ENCODE measurements around the gene IL10. TPM values are rescaled to one million over a fixed set of nuclear protein-coding genes. Genes with fewer than 3 reads are reported as not detected.
"Not testable (repeated sequence)": the region's sequence is repeated elsewhere in the genome, so short reads cannot be mapped to it uniquely, and the experiment has no call there.

The IL10 gene
- total RNA-seq, 2 donors from 2014 or later: 5.2 to 6.1 TPM

DNA sequence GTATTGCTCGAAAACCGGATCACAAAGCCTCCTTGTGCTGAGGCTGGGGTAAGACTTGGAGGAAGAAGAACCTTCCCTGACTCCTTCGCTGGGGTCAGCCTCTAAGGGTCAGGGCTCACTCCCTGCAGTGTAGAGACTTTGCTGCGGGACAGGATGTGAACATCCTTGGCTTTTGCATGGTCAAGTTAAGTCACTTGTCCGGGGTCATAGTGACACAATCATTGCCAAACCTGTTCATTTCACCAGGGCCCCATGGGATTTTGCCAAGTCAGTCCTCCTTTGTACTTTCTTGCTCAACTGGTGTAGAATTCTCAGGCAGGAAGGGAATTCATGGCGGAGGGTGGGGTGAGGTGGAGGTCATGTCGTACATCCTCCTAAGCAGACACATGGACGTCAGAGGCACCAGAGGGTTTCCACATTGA is 24.7 kb upstream of the IL10 start:
- intact Hi-C loops (cut with DNase I): no loop called here
- no peak for DNase-seq (ENCODE audit: low spot score)

DNA sequence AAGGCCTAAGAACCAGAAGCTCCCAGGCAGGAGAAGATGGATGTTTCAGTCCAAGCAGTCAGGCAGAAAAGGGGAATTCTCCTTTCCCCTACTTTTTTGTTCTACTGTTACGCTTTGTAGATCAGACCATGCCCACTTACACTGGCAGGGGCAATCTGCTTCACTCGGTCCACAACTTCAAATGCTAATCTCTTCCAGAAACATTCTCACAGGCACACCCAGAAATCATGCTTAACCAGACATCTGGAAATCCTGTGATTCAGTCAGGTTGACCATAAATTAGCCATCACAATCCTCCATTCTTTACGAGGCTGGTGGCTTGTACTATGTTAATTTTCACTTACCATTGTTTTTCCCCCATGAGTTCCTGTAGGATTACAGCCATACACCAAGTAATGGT is 23.8 kb upstream of the IL10 start:
- intact Hi-C loops (cut with DNase I): no loop called here
- no peak for DNase-seq (ENCODE audit: low spot score)

DNA sequence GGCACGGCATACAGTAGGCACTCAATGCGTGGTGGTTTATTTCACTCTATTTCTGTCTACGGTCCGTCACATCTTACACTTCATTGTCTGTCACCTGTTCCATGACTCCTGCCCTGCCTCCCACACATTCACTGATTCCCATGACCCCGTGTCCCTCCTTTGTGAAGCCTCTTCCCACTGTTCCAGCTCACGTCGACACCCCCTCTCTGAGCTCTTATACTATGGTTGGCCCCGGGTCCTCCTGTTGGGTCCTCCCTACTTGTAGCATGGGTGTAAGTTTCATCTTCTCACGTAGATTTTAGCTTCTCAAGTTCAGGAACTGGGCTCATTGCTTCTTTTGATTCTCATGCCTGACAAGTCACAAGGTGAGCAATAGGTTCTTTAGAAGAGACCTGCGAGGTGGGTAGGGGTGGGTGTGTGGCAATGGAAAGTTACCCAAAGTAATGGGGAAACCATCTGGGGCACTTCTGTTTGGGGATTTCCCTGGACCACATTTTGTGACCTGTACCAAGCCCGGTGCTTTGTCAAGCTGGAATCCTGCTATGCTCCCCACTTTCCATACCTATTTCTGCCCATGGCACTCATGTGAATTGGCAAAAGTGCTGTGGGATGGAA is 22.1 kb upstream of the IL10 start:
- intact Hi-C loops (cut with DNase I): no loop called here
- no peak for DNase-seq (ENCODE audit: low spot score)

DNA sequence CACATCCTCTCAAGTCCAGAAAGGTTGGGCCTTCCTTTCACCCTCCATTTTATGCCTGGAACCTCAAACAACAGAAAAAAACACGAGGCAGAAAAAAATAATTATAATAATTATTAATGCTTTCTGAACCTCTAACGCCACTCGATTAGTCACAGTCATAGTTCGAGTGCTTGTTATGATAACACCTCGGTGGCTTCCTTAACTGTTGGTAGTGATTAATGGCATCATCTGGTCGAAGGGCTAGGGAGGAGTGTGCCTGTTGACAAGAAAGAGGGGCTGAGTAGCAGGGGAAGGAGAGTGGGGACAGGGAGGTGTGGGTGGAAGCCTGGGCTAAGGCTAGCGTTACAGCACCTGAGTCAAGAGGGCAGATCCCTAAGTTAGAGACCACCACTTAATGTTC is 21.3 kb upstream of the IL10 start:
- DNase-seq (ENCODE audit: low spot score): no peak
- intact Hi-C loops (cut with DNase I): no loop called here

DNA sequence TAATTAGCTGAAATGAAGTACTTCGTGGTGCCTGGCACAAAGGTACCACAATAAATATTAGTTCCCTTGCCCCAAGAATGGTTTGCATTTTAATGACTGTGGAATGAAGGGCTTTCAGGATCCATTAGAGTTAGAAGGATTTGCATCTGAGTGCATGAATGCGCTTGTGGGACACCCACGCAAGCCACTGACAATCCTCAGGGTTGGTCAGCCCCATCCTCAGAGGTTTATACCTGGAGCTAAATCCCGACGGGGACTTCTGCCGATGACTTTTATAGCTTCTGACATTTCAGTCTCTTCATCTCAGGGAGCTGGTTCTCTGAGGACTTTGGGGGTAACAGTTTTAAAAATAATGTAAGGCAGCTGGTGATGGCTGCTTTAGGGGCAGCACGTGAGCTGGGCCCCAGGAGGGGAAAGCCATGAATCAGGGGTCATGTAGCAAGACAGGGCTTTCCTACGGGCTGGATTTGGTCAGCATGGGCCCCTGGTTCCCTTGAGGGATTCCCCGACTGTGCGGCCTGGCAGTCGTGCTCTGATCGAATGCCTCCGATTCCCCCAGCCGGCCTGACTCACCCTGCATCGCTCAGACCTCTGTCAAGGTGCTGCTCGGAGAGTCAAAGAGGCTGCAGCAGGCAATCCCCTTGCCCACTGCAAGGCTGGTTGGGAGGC is 20.8 kb upstream of the IL10 start:
- intact Hi-C loops (cut with DNase I): no loop called here
- DNase-seq (ENCODE audit: low spot score): no peak

DNA sequence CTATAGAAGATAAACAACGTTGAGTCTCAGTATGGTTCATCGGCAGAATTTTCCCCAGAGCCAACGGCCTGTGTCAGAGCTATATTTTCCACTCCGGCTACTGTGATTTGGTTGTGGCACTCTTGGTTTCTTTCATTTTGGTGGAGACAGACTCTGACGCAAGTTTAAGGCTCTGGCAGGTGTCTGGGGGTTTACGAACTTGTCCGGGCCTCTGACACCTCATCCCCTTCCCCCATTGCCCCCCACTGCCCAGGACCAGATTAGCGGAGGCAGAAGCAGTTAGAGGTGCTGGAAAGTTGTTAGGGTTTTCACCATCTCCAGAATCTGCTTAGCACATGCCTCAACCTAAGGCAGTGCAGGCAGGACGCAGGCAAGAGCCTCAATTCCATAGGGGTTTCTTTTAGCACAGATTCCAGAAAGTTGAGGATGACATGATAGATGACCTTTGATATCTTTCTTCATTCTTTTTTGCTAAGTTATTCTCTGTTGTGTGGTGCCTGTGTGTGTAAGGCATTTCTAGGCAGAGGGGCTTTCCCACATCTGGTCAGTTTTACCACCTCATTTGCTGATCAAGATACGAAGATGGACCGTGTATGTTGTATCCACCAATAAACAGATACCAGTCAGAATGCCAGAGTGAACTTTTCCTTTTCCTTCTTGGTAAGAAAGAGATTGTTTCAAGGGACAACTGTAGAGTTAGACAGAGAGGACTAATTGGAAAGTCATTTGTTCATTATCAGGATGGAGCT is 18.4 kb upstream of the IL10 start:
- intact Hi-C loops (cut with DNase I): no loop called here
- no peak for DNase-seq (ENCODE audit: low spot score)

DNA sequence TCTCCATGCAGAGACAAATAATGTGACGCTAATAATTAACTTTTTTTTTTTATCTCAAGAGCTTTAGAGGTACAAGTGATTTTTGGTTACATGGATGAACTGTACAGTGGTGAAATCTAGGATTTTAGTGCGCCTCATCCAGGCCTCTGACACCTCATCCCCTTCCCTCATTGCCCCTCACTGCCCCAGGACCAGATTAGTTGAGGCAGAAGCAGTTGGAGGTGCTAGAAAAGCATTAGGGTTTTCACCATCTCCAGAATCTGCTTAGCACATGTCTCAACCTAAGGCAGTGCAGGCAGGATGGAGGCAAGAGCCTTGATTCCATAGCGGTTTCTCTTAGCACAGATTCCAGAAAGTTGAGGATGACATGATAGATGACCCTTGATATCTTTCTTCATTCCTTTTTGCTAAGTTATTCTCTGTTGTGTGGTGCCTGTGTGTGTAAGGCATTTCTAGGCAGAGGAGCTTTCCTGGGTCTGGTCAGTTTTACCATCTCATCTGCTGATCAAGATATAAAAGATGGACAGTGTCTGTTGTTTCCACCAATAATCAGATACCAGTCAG is 16.3 kb upstream of the IL10 start:
- intact Hi-C loops (cut with DNase I): no loop called here

DNA sequence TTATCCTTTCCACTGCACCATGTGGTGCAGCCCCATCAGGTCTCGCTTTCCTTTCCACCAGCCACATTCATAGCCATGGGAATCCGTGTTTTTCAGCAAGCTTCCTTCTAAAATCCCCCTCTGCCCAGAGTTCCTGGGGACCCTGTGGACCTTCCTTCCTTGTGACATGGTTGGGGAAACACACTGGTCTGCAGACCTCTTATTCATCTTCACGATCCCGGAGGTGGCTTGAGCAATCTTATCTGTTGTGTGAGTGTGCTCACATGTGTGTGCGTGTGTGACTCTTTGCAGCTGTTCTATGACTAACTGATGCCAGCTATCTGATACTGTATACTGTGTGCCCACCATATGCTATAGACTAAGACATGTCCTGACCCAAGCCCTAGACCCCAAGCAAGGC is 15.6 kb upstream of the IL10 start:
- intact Hi-C loops (cut with DNase I): no loop called here
- DNase-seq (ENCODE audit: low spot score): no peak

More for the DNA sequence above, 16.3 kb upstream of the IL10 start:
- no peak for DNase-seq (ENCODE audit: low spot score)

DNA sequence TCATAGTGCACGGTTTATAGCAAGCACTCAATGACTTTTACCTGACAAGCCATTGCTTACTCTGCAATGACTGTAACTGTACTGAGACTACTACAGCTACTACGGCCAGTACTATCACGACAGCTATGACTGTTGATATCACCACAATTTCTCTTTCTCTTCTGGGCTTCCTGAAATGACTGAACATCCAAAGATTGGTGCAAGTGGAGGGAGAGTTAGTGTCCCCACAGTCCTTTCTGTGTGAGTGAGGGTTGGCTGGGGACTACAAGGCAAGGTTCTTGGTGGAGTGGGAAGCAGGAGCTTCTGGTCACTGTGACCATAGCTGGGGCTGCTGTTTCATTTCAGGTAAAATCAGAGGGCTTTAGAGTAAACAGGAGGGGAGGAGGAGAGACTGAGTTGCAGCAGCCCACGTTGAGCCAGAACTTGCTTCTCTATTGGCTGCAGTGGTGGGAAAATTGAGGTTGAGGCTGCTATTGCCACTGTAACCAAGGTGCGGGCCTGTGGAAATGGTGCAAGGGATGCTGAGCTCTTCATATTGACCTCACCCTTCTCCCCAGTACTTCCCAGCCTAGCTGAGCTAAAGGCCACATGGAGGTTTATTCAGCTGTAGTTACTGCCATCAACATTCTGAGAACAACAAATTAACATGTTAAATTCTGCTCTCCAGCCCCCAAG is 14.1 kb upstream of the IL10 start:
- intact Hi-C loops (cut with DNase I): no loop called here
- DNase-seq (ENCODE audit: low spot score): no peak

DNA sequence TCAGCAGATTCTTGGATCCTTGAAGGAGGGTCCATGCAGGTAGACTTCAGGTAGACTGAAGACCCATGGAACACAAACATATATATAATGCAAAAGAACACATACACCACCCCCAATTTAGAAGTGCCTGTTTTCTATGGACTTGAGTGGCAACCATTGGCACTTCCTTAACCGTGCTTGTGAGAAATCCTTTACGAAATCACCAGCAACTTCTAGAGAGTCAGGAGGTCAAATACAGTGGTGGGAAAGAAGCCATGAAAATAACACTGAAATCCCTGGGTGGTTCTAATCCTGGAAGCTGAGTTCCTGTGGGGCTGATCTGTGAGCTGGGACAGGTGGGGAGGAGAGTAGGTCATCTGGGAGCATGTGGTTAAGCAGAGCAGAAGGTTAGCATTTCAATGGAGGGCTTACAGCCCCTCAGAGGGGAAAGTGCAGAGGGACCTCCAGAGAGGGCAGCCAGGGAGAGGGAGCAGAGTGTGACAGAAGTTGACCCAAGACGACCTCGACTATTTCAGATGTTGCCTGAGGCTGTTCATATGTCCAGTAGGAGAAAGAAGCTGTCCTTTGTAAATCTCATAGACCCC is 13.0 kb upstream of the IL10 start:
- no peak for DNase-seq (ENCODE audit: low spot score)
- intact Hi-C loops (cut with DNase I): no loop called here

DNA sequence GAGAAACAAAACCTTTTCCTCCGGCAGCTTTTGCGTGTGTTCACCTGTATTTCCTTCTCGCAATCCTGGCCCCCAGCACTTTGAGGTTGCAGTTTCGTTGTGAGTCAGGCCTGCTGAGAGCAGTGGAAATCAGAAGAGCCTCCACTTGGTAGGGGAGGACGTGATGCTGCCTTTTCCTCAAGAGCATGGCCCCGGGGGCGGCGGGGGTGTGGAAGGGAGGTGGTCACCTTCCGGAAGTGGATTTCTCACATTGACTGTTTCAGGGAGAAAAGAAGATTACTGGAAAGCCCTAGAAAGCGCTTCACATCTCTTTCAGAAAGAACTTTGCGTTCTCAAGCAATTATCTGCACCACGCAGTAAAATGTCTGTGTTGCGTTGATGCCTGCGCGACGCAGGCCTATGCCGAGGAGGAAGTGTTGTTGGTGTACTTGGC is 12.2 kb upstream of the IL10 start:
- intact Hi-C loops (cut with DNase I): no loop called here
- DNase-seq (ENCODE audit: low spot score): no peak

DNA sequence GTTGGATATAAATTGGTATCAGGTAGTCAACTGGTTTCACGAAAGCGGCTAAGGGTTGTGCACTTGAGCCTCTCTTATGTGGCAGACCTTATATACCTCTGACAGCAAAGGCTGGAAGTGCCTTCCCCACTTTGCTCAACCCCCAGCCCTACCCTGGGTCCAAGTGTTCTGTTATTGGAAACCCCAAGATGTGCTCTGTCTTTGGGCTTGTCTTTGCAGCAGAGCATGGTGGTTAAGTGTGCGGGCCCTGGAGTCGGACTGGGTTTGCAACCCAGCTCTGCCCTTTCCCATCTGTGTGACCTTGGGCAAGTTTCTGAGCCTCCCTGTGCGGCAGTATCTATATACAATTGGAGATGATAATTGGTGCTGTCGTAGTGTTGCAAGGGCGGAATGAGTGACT is 11.2 kb upstream of the IL10 start:
- DNase-seq (ENCODE audit: low spot score): no peak
- intact Hi-C loops (cut with DNase I): no loop called here

DNA sequence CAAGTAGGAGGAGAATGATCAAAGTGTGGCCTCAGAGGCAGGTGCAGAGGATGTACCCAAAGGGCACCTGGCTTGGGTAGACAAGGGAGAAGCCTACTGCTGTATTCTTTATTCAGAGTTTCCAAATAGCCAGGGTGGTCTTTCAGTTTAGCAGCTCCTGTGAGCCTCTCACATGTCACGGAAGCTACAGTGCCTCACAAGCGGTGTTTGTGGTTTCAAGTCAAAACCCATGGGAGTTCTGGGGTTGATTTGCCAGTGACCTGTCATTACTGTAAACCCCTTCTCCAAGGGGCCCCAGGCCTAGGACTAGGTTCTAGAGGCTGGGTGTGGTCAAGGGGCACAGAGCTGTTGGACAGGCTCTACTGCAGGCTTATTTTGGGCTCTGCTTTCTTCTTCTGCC is 10.2 kb upstream of the IL10 start:
- no peak for DNase-seq (ENCODE audit: low spot score)
- intact Hi-C loops (cut with DNase I): no loop called here

DNA sequence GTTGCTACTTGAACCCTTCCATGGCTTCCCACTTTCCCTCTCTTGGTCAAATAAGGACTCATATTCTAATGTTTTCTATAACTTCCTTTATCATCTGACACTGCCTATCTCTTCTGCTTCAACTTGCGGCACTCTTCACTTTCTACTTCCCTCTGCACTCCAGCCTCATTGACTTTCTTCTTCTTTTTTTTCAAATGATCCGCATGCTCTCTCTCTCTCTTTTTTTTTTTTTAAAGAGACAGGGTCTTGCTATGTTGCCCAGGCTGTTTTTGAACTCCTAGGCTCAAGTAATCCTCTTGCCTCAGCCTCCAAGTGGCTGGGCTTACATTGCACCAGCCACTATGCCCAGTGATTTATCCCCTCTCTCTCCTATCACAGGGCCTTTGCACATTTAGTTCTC is 7.3 kb upstream of the IL10 start:
- intact Hi-C loops (cut with DNase I): no loop called here
- DNase-seq (ENCODE audit: low spot score): no peak

DNA sequence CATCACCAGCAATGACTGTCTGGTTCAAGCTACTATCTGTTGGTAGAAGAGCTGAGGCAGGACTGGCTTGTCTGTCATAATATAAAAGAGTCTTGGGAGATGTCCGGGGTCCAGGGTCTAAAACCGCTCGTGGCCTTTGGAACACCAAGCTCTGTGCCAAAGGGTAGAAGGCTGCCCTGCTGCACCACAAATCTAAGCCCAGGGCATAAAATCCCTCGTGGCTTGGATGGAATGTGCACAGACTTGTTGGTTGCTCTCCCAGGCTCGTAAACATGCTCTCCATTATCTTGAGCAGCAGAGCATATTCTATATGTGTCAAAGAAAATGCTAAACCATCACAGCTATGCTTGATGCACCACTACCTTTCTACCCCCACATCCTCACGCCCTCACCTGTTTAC is 6.6 kb upstream of the IL10 start:
- intact Hi-C loops (cut with DNase I); DNase-seq (ENCODE audit: low spot score): not testable (repeated sequence)

DNA sequence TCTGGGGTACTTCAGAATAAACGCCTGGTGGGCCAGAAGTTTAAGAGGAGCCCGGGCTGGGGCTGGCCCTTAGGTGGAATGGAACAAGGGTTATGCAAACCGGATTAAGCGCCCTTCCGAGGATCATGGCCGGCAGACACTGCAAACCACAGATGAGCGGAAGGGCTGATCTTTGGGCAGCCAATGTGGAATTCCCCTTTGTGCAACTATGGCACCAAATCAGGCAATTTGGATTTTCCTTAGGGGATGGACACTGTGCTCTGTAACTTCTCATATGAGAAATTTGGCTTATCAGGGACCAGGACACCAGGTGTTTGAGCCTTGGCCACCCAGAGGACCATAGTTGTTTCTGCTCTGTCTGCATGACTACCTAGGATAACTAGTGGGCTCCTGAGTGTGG is 5.7 kb upstream of the IL10 start:
- no peak for DNase-seq (ENCODE audit: low spot score)
- intact Hi-C loops (cut with DNase I): no loop called here

DNA sequence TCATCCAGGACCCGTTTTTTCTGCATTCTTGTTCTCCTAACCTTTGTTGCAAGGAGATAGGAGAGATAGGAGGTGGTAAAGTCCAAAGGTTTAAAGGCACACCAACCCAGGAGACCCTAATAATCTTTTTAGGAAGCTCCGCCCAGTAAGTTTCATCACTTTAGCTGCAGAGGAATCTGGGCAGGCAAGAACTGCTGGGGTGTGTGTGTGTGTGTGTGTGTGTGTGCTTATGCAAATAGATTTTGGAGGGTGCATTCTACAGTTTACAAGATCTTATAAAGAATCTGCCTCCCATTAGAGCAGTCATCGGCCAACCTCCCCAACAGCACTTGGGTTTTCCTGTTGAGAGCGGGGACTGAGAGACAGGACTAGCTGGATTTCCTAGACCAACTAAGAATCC is 3.9 kb upstream of the IL10 start:
- intact Hi-C loops (cut with DNase I): no loop called here

DNA sequence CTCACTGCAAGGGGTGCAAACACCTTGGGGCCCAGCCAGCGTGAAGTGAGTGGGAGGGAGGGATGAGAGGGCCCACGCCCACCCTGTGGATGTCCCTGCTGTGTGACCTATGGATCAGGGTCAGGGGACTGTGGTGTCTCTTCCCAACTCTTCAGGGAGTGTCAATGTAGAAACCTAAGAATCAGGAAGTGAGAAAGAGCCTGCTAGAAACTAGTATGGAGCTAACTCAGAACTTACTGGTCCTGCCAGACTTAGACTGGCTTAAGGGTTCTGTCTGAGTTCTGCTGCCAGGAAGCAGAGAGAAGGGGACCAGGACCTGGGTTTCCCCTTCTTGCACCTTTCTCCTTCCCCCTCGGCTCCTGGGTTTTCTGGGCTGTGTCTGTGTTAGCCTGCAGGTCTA is 1.8 kb upstream of the IL10 start:
- intact Hi-C loops (cut with DNase I): no loop called here
- no peak for DNase-seq (ENCODE audit: low spot score)

More for the DNA sequence above, 3.9 kb upstream of the IL10 start:
- DNase-seq (ENCODE audit: low spot score): no peak

DNA sequence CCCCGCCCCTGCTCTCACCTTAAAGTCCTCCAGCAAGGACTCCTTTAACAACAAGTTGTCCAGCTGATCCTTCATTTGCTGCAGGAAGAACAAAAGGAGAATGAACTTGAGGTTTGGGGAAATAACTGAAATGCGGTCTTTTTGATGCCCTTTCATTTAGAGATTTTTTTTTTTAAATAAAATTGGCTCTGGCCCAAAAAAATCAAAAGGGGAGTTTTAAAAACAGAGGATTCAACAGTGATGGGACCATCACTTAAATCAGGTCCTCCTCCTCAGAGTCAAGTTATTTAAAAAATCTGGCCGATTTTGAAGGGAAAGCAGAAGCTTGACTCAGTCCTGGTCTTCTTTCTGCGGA is 979 bp downstream of the IL10 start:
- intact Hi-C loops (cut with DNase I): no loop called here
- no peak for DNase-seq (ENCODE audit: low spot score)

Data from posterior vena cava (tissue), 2 donors.